GM19035 (cell line): Measurements from ENCODE around the gene CTNNA3.
"Not testable (repeated sequence)": the region's sequence is repeated elsewhere in the genome, so short reads cannot be mapped to it uniquely, and the experiment has no call there.

ENCODE experiments used
- ATAC-seq: cut with Tn5 transposase; IDR thresholded peaks from one replicate; pipeline ENCODE4 v1.9.1; 2021; ENCODE audit not compliant: unreplicated experiment

CTNNA3 gene

DNA sequence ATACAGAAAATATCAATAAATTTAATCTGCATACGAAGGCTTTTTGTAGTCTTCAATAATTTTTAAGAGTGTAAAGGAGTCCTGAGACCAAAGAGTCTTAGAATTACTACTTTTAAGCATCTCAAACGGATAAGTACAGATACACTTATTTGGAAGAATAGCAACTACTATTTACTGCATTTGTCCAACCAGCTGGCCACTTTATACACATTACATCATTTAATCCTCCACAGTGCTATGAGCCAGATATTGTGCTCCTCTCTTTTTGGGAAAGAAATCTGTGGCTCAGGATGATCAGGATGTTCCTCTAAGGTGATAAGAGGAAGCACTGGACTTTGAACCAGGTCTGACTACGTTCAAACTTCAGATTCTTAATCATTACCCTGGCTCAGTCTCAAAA, 1358.8 kb downstream of the CTNNA3 start:
- ATAC-seq, result no peak

GRCh38 chr10:66336791-66337190, 1359.2 kb downstream of the CTNNA3 start:
- no peak for ATAC-seq

DNA sequence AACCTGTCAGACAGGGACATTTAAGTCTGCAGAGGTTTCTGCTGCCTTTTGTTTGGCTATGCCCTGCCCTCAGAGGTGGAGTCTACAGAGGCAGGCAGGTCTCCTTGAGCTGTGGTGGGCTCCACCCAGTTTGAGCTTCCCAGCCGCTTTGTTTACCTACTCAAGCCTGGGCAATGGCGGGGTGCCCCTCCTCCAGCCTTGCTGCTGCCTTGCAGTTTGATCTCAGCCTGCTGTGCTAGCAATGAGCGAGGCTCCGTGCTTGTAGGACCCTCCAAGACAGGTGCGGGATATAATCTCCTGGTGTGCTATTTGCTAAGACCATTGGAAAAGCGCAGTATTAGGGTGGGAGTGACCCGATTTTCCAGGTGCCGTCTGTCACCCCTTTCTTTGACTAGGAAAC, 1360.2 kb downstream of the CTNNA3 start:
- ATAC-seq, result not testable (repeated sequence)

- no peak for ATAC-seq
These were observed 1366.8 kb downstream of the CTNNA3 start for GRCh38 chr10:66329147-66329546.

GRCh38 chr10:66326876-66327275, 1369.1 kb downstream of the CTNNA3 start:
- no peak for ATAC-seq

- no peak for ATAC-seq
These were observed 1373.2 kb downstream of the CTNNA3 start for GRCh38 chr10:66322777-66323176.

DNA sequence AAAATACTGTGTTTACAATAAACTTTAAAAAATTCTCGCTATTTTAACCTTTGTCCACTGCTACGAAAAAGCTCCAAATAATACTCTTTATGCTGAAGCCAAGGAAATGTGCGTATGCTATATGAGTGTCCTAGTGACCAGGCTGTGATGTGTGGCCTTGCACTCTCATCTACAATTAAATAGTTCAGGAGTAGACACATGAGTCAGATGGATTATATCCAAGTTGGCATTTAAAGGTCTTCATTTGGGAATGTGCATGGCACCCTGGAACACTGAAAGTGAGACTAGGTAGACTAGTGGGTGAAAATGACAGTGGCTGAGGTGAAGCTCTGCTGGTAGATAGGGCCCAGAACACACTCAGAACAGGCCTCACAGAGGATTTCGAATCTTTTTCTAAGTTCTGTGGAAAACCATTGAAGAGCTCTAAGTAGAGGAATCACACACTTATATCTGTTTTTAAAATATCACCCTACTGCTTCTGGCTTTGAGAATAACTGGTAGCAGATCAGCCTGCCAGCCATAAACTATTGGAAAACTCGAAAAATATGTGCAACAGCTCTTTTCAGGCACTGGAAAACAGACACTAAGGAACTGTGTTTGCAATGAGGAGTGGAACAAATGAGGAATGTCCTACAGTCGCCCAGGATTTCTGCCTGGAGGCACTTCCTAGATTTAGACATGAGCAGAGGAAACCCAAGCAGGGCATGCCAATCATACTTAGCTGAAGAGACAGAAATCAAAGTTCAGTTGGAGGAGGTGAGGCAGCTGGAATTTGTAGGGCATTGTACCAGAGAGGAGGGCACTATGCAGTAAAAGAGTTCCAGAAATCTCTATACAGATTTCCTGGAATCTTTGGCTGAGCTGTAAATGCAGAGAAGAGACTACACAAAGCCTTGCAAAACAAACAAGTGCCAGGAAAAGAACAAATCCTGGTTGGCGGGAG, 1374.0 kb downstream of the CTNNA3 start:
- ATAC-seq, result no peak

DNA sequence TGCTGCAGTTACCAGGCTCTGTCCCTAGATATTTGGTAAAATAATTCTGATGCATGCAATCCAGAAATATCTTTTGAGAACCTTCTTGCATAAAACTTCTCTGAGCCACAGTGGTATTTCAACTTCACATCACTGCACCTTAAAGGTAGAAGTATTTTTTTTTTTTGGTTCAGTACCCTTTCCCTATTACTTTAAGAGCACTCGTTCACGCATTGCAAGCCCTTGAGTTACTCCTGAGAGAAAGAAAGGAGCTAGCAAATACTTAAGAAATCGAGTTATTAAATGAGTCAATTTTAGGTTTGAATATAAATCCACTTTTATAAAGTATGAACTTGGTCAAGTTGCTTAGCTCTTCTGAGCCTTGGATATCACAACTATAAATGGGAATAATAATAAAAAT, 1377.2 kb downstream of the CTNNA3 start:
- ATAC-seq, result no peak

- ATAC-seq, result no peak
These were observed 1388.2 kb downstream of the CTNNA3 start for GRCh38 chr10:66307826-66308225.

DNA sequence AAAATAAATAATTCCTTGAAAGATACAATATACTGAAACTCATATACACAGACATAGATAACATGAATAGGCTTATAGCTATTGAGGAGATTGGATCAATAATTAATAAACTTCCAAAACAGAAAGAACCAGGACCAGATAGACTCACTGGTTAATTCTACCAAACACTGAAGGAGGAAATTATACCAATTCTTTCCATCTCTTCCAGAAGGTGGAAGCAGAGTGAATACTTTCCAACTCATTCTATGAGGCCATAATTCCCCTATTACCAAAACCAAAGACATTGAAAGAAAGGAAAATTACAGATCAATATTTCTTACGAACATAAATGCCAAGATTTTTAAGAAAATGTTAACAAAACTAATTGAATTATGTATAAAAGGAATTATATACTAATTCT, 1394.9 kb downstream of the CTNNA3 start:
- ATAC-seq, result no peak

GRCh38 chr10:66295602-66296001, 1400.4 kb downstream of the CTNNA3 start:
- ATAC-seq, result no peak

DNA sequence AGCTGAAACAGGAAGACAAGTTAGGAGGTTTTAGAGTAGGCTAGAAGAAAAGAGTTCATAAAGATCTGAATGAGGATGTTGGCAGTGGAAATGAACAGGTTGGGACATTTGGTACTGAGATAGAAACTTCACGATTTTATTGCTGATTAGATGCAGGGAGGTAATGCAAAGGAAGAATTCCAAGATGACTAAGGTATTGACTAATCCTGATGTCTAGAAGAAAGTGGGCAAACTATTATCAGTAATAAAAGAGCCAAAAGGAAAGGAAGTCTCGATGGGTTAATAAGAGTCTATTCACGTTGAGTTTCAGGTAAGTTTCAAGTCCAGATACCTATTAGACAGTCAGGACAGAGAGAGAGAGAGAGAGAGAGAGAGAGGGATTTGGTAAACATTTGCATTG, 1401.5 kb downstream of the CTNNA3 start:
- ATAC-seq, result no peak

- ATAC-seq, result no peak
These were observed 1403.1 kb downstream of the CTNNA3 start for GRCh38 chr10:66292922-66293321.

GRCh38 chr10:66292456-66292855, 1403.5 kb downstream of the CTNNA3 start:
- no peak for ATAC-seq

- ATAC-seq, result no peak
These were observed 1404.9 kb downstream of the CTNNA3 start for GRCh38 chr10:66291133-66291532.

DNA sequence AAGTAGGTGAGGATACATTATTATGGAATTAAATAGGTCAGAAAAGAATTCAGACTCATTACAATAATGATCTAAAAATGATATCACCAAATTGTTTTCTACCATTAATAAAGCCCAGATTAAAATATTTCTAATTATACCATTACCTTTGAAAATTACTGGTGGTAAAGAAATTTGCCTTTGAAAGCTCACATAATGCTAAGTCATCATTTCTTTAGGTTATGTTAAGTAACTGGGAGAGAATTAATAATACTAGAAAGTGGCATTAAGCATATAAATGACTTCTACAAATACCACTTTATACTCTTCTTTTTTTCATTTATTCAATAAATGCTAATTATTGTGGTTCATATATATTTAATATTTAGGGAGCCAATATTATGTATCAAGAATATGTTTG, 1411.4 kb downstream of the CTNNA3 start:
- no peak for ATAC-seq

- no peak for ATAC-seq
These were observed 1412.0 kb downstream of the CTNNA3 start for GRCh38 chr10:66283874-66284464.

GRCh38 chr10:66283064-66283463, 1412.9 kb downstream of the CTNNA3 start:
- ATAC-seq, result no peak

DNA sequence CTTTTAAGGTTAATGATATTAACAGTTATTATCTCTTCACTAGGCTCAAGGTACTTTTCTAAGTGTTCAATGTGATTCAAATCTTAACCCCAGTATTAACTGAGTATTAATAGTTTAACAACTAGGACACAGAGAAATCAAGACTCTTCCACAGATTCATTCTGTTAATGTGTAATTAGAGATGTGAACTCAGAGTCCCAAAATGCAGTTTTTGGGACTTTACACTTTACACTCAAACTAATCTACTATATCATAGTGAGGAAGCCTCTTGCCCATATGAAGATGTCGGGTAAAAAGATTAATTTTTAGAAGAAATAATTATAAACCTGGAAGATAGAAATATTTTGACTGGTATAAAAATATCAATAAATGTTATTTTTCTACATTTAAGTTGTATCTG, 1414.7 kb downstream of the CTNNA3 start:
- no peak for ATAC-seq

GRCh38 chr10:66277481-66277880, 1418.5 kb downstream of the CTNNA3 start:
- no peak for ATAC-seq

DNA sequence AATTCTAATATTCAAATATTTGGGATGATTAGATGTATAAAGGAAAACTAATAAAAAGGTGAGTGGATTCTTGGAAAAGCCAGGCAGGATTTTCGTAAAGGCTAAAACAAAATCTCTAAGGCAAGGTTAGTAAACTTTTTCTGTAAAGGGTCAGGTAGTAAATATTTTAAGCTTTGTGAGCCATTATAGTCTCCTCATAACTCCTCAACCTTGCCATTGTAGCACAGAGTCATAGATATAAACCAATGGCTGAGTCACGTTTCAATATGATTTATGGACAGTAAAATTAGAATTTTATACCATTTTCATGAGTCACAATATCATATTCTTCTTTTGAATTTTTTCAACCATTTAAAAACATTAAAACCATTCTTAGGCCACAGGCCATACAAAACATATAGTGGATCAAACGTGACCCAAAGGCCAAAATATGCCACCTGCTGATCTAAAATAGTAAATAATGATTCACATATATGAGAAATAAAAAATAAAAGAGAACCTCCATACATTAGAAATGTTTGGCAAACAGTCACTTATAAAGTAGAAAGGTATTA, 1422.0 kb downstream of the CTNNA3 start:
- no peak for ATAC-seq

GRCh38 chr10:66265398-66265797, 1430.6 kb downstream of the CTNNA3 start:
- ATAC-seq, result no peak
